Activated CD4-positive, alpha-beta T cell treated with anti-CD3 and anti-CD28 coated beads, Interleukin-2, amount 10 ng/mL, durations not matched to agents 24 days and 14 days (primary cell): ENCODE measurements around the gene DNAJA3. TPM values are rescaled to one million over a fixed set of nuclear protein-coding genes. Genes with fewer than 3 reads are reported as not detected.

ENCODE experiments used
- DNase-seq: peaks from one replicate; pipeline ENCODE4 v3.0.0; 2022
- H3K27ac Mint-ChIP-seq: one replicate; pipeline ENCODE4 v1.8.0; 2022; ENCODE audit warnings: mild to moderate bottlenecking, mixed read lengths
- H3K27me3 Mint-ChIP-seq: one replicate; pipeline ENCODE4 v1.8.0; 2022; ENCODE audit warnings: mixed read lengths
- H3K36me3 Mint-ChIP-seq: one replicate; pipeline ENCODE4 v1.8.0; 2022; ENCODE audit warnings: low read depth, mild to moderate bottlenecking, mixed read lengths
- H3K4me1 Mint-ChIP-seq: one replicate; pipeline ENCODE4 v1.8.0; 2021; ENCODE audit warnings: mixed read lengths
- H3K4me3 Mint-ChIP-seq: one replicate; pipeline ENCODE4 v1.8.0; 2022; ENCODE audit warnings: mild to moderate bottlenecking, moderate library complexity, mixed read lengths
- H3K9me3 Mint-ChIP-seq: one replicate; pipeline ENCODE4 v1.8.0; 2021; ENCODE audit warnings: mixed read lengths
- intact Hi-C: fragments of 100-400 bp; cut with micrococcal nuclease; formaldehyde crosslinking; loops from one replicate; pipeline ENCODE4 v1.15.1; 2023
- total RNA-seq: library from RNA; stranded (reverse); gene quantifications from 2 replicates; pipeline ENCODE4 v1.2.3, GENCODE V29; 2022

The DNAJA3 gene
- 106 and 108 TPM in 2 replicates for total RNA-seq

GRCh38 chr16:4425378-4426020 lies at the start of gene DNAJA3:
Gene DNAJA3, plus strand, starts transcription at chr16:4425868. Its CDS starts 14 bp downstream, at chr16:4425882.
- Mint-ChIP-seq H3K27me3 (peaks cover 3% of the 10 kb centered on the region), H3K4me3 (peak within 1 kb of the TSS; percentile 100), H3K27ac (peak within 1 kb of the TSS; percentile 100), H3K9me3 (no peaks in the 10 kb centered on the region), H3K36me3 (peaks cover 26% of the 10 kb centered on the region), H3K4me1 (peaks cover 29% of the 10 kb centered on the region)
- DNase-seq, result peak; percentile 98
- intact Hi-C loops, result loop anchor here (1.0 to 5.0 kb wide), 5 partner anchors 11 to 421 kb away; partner anchors contain the start of genes CDIP1, GLYR1, HMOX2 and UBALD1

- H3K4me1 Mint-ChIP-seq, result no peaks in the 10 kb centered on the region
- no peaks in the 10 kb centered on the region for H3K27me3 Mint-ChIP-seq
- no peak for DNase-seq
- no peak overlapping the region for H3K27ac Mint-ChIP-seq
- H3K4me3 Mint-ChIP-seq, result no peak overlapping the region
- H3K9me3 Mint-ChIP-seq, result no peaks in the 10 kb centered on the region
- intact Hi-C loops, result no loop called here
- peaks cover 5% of the 10 kb centered on the region for H3K36me3 Mint-ChIP-seq
Measured at GRCh38 chr16:4376126-4376892, 49.4 kb upstream of the DNAJA3 start.

- Mint-ChIP-seq H3K27ac (no peak overlapping the region), H3K27me3 (no peaks in the 10 kb centered on the region), H3K4me1 (no peaks in the 10 kb centered on the region), H3K36me3 (peaks cover 5% of the 10 kb centered on the region), H3K9me3 (no peaks in the 10 kb centered on the region), H3K4me3 (no peak overlapping the region)
- DNase-seq, result no peak
- intact Hi-C loops, result no loop called here
Measured at GRCh38 chr16:4376893-4377572, 48.6 kb upstream of the DNAJA3 start.

- no peak overlapping the region for H3K4me3 Mint-ChIP-seq
- peaks cover 5% of the 10 kb centered on the region for H3K36me3 Mint-ChIP-seq
- no peaks in the 10 kb centered on the region for H3K4me1 Mint-ChIP-seq
- no peak overlapping the region for H3K27ac Mint-ChIP-seq
- no peaks in the 10 kb centered on the region for H3K9me3 Mint-ChIP-seq
- DNase-seq, result no peak
- no peaks in the 10 kb centered on the region for H3K27me3 Mint-ChIP-seq
- intact Hi-C loops, result no loop called here
Measured at GRCh38 chr16:4377573-4378154, 48.0 kb upstream of the DNAJA3 start.

GRCh38 chr16:4378161-4378666 lies 47.5 kb upstream of the DNAJA3 start:
- H3K36me3 Mint-ChIP-seq, result peaks cover 5% of the 10 kb centered on the region
- H3K27me3 Mint-ChIP-seq, result no peaks in the 10 kb centered on the region
- no peaks in the 10 kb centered on the region for H3K4me1 Mint-ChIP-seq
- no peak for DNase-seq
- intact Hi-C loops, result no loop called here
- H3K4me3 Mint-ChIP-seq, result no peak overlapping the region
- no peak overlapping the region for H3K27ac Mint-ChIP-seq
- no peaks in the 10 kb centered on the region for H3K9me3 Mint-ChIP-seq

- H3K36me3 Mint-ChIP-seq, result peaks cover 5% of the 10 kb centered on the region
- H3K27me3 Mint-ChIP-seq, result no peaks in the 10 kb centered on the region
- H3K4me3 Mint-ChIP-seq, result no peak overlapping the region
- H3K9me3 Mint-ChIP-seq, result no peaks in the 10 kb centered on the region
- DNase-seq, result no peak
- H3K4me1 Mint-ChIP-seq, result no peaks in the 10 kb centered on the region
- intact Hi-C loops, result no loop called here
- H3K27ac Mint-ChIP-seq, result no peak overlapping the region
Measured at GRCh38 chr16:4378999-4379690, 46.5 kb upstream of the DNAJA3 start.

- H3K27ac Mint-ChIP-seq, result no peak overlapping the region
- no peak overlapping the region for H3K4me3 Mint-ChIP-seq
- DNase-seq, result no peak
- peaks cover 6% of the 10 kb centered on the region for H3K36me3 Mint-ChIP-seq
- no peaks in the 10 kb centered on the region for H3K9me3 Mint-ChIP-seq
- intact Hi-C loops, result no loop called here
- H3K27me3 Mint-ChIP-seq, result no peaks in the 10 kb centered on the region
- H3K4me1 Mint-ChIP-seq, result no peaks in the 10 kb centered on the region
Measured at GRCh38 chr16:4380119-4381063, 45.3 kb upstream of the DNAJA3 start.

GRCh38 chr16:4381072-4381934 lies 44.4 kb upstream of the DNAJA3 start:
- intact Hi-C loops, result no loop called here
- H3K4me1 Mint-ChIP-seq, result no peaks in the 10 kb centered on the region
- peaks cover 10% of the 10 kb centered on the region for H3K36me3 Mint-ChIP-seq
- no peak overlapping the region for H3K4me3 Mint-ChIP-seq
- DNase-seq, result no peak
- no peaks in the 10 kb centered on the region for H3K9me3 Mint-ChIP-seq
- no peak overlapping the region for H3K27ac Mint-ChIP-seq
- H3K27me3 Mint-ChIP-seq, result no peaks in the 10 kb centered on the region

- Mint-ChIP-seq H3K4me3 (no peak overlapping the region), H3K9me3 (no peaks in the 10 kb centered on the region), H3K27ac (no peak overlapping the region), H3K36me3 (peaks cover 12% of the 10 kb centered on the region), H3K27me3 (no peaks in the 10 kb centered on the region), H3K4me1 (no peaks in the 10 kb centered on the region)
- intact Hi-C loops, result no loop called here
- no peak for DNase-seq
Measured at GRCh38 chr16:4381935-4382794, 43.5 kb upstream of the DNAJA3 start.

GRCh38 chr16:4382795-4383357 lies 42.8 kb upstream of the DNAJA3 start:
- no peak overlapping the region for H3K27ac Mint-ChIP-seq
- no peak for DNase-seq
- no peaks in the 10 kb centered on the region for H3K9me3 Mint-ChIP-seq
- intact Hi-C loops, result no loop called here
- no peak overlapping the region for H3K4me3 Mint-ChIP-seq
- no peaks in the 10 kb centered on the region for H3K4me1 Mint-ChIP-seq
- H3K36me3 Mint-ChIP-seq, result peaks cover 12% of the 10 kb centered on the region
- no peaks in the 10 kb centered on the region for H3K27me3 Mint-ChIP-seq
